IMR-90 (cell line): ENCODE data around the gene WNT7B. TPM values are rescaled to one million over a fixed set of nuclear protein-coding genes. Genes with fewer than 3 reads are reported as not detected.

ENCODE experiments used
- ATAC-seq: fragments of 200-7000 bp; cut with Tn5 transposase; 2 replicates; pipeline ENCODE4 v1.9.1; 2020; ENCODE audit warnings: low read depth, mild to moderate bottlenecking, moderate library complexity
- BruUV-seq: library from RNA; stranded (reverse); fragments of 400-500 nt; replicated peaks from 2 replicates; lab custom pipeline; 2021; lab: Mats Ljungman, UMichigan
- CTCF ChIA-PET: fragments of 300-600 bp; formaldehyde crosslinking; extraction: SDS; loops from one replicate; lab custom pipeline; 2021; ENCODE audit warnings: antibody characterized with exemption; lab: Yijun Ruan, JAX
- POLR2A ChIA-PET: fragments of 300-600 bp; sonication (Branson Sonifier 250); formaldehyde crosslinking; loops from one replicate; lab custom pipeline; 2022; ENCODE audit warnings: antibody characterized with exemption; ENCODE audit not compliant: unreplicated experiment; lab: Charles Lee
- DNase-seq: peaks from one replicate; pipeline ENCODE4 v3.0.0; 2013
- H2AFZ ChIP-seq: replicated peaks from 2 replicates; pipeline ENCODE3; 2013; ENCODE audit warnings: low read length, mild to moderate bottlenecking; ENCODE audit not compliant: poor library complexity
- H2AK5ac ChIP-seq: 2 replicates; pipeline ENCODE4 v1.6.1; 2013; ENCODE audit warnings: low read depth, low read length, inconsistent platforms
- H2AK9ac ChIP-seq: replicated peaks from 2 replicates; pipeline ENCODE3; 2013; ENCODE audit warnings: mild to moderate bottlenecking, low read depth, low read length, moderate library complexity; ENCODE audit not compliant: poor library complexity
- H2BK120ac ChIP-seq: 2 replicates; pipeline ENCODE4 v1.6.1; 2013; ENCODE audit warnings: low read depth, low read length, inconsistent platforms
- H2BK15ac ChIP-seq: 3 replicates; pipeline ENCODE4 v1.6.1; 2013; ENCODE audit warnings: low read depth, low read length, inconsistent platforms
- H2BK20ac ChIP-seq: 2 replicates; pipeline ENCODE4 v1.6.1; 2013; ENCODE audit warnings: low read depth, mild to moderate bottlenecking, inconsistent platforms, low read length, moderate library complexity
- H2BK5ac ChIP-seq: 2 replicates; pipeline ENCODE4 v1.6.1; 2013; ENCODE audit warnings: mild to moderate bottlenecking, low read depth, low read length, inconsistent platforms; ENCODE audit not compliant: poor library complexity, severe bottlenecking
- H3K14ac ChIP-seq: replicated peaks from 2 replicates; pipeline ENCODE4 v1.6.1; 2013; ENCODE audit warnings: low read depth, low read length, inconsistent platforms
- H3K18ac ChIP-seq: 2 replicates; pipeline ENCODE4 v1.6.1; 2013; ENCODE audit warnings: low read depth, low read length, control low read depth
- H3K23ac ChIP-seq: 2 replicates; pipeline ENCODE4 v1.6.1; 2013; ENCODE audit warnings: low read depth, low read length, inconsistent platforms
- H3K27ac ChIP-seq: 2 replicates; pipeline ENCODE4 v1.5.1; 2013; ENCODE audit warnings: mild to moderate bottlenecking, control low read depth, low read length; ENCODE audit not compliant: insufficient read depth
- H3K27me3 ChIP-seq: 2 replicates; pipeline ENCODE4 v1.6.1; 2013; ENCODE audit warnings: low read length; ENCODE audit not compliant: control insufficient read depth, insufficient read depth
- H3K36me3 ChIP-seq: 2 replicates; pipeline ENCODE4 v1.6.1; 2013; ENCODE audit warnings: low read length, mixed read lengths; ENCODE audit not compliant: control insufficient read depth, insufficient read depth
- H3K4ac ChIP-seq: 2 replicates; pipeline ENCODE4 v1.6.1; 2013; ENCODE audit warnings: low read depth, low read length, inconsistent platforms
- H3K4me1 ChIP-seq: 2 replicates; pipeline ENCODE4 v1.6.1; 2013; ENCODE audit warnings: low read length, mixed read lengths; ENCODE audit not compliant: control insufficient read depth, insufficient read depth
- H3K4me2 ChIP-seq: 2 replicates; pipeline ENCODE4 v1.6.1; 2013; ENCODE audit warnings: low read depth, mild to moderate bottlenecking, control low read depth, low read length, moderate library complexity
- H3K4me3 ChIP-seq: 2 replicates; pipeline ENCODE4 v1.5.1; 2013; ENCODE audit warnings: low read depth, mild to moderate bottlenecking, control low read depth, low read length, moderate library complexity; ENCODE audit not compliant: insufficient read depth
- H3K56ac ChIP-seq: 2 replicates; pipeline ENCODE4 v1.6.1; 2013; ENCODE audit warnings: low read length, inconsistent platforms; ENCODE audit not compliant: insufficient read depth; ENCODE audit errors: extremely low read depth
- H3K79me1 ChIP-seq, 2 experiments: 2 replicates each; pipeline ENCODE4 v1.6.1; 2013; ENCODE audit warnings: low read length in 2 of 2, inconsistent platforms in 1 of 2, low read depth in 1 of 2
- H3K9ac ChIP-seq: 2 replicates; pipeline ENCODE4 v1.6.1; 2013; ENCODE audit warnings: low read depth, low read length, control low read depth
- H3K9me1 ChIP-seq: 2 replicates; pipeline ENCODE4 v1.6.1; 2013; ENCODE audit warnings: low read length, inconsistent platforms; ENCODE audit not compliant: insufficient read depth
- H3K9me3 ChIP-seq: 2 replicates; pipeline ENCODE4 v1.6.1; 2013; ENCODE audit warnings: low read length; ENCODE audit not compliant: control insufficient read depth, insufficient read depth
- H4K20me1 ChIP-seq: 2 replicates; pipeline ENCODE4 v1.6.1; 2013; ENCODE audit warnings: low read length, inconsistent platforms; ENCODE audit not compliant: insufficient read depth
- H4K5ac ChIP-seq: 2 replicates; pipeline ENCODE4 v1.6.1; 2013; ENCODE audit warnings: mild to moderate bottlenecking, low read depth, low read length, control low read depth
- H4K8ac ChIP-seq, 2 experiments: 2 replicates each; pipeline ENCODE4 v1.6.1; 2013; ENCODE audit warnings: low read depth in 2 of 2, low read length in 2 of 2, control low read depth in 1 of 2, inconsistent platforms in 1 of 2
- H4K91ac ChIP-seq: 2 replicates; pipeline ENCODE4 v1.6.1; 2013; ENCODE audit warnings: low read depth, low read length, inconsistent platforms; ENCODE audit not compliant: insufficient read depth
- POLR2A ChIP-seq: IDR thresholded peaks from 2 replicates; pipeline ENCODE4 v1.6.1; 2012; ENCODE audit warnings: mild to moderate bottlenecking, low read depth, low read length
- RFX5 ChIP-seq: IDR thresholded peaks from 2 replicates; pipeline ENCODE4 v1.8.0; 2012; ENCODE audit warnings: low read depth, mild to moderate bottlenecking, low read length, moderate library complexity
- WGBS, 2 experiments: methylation state at CpG; one replicate each; pipeline versions ENCODE4 v1.1.5 to v1.1.7; 2013; ENCODE audit warnings: missing lambda C conversion rate in 2 of 2; ENCODE audit not compliant: insufficient read length in 1 of 2; ENCODE audit errors: extremely low coverage in 2 of 2; 5-methylcytosine and 5-hydroxymethylcytosine counted together
- dilution Hi-C: fragments of 300-500 bp; cut with HindIII; formaldehyde crosslinking; loops from one replicate; pipeline ENCODE4 v1.14.3; 2018; ENCODE audit warnings: low sequenced_read_pairs; ENCODE audit not compliant: unreplicated experiment
- in situ Hi-C: fragments of 300-500 bp; cut with MboI; formaldehyde crosslinking; loops from 3 replicates; pipeline ENCODE4 v1.14.3; 2019; ENCODE audit warnings: low sequenced_read_pairs, inconsistent platforms, mixed read lengths
- intact Hi-C: fragments of 100-400 bp; cut with micrococcal nuclease; formaldehyde crosslinking; loops from 2 replicates; pipeline ENCODE4 v1.10.0; 2022
- polyA plus RNA-seq, 3 experiments: library from polyadenylated mRNA; depleted of rRNA; stranded (reverse); fragments of >200 nt; gene quantifications; 2 replicates each; pipeline ENCODE4 v1.2.3, GENCODE V29; 2012; ENCODE audit warnings: low replicate concordance in 1 of 3
- total RNA-seq: library from RNA; depleted of rRNA; stranded (reverse); fragments of >200 nt; gene quantifications from 2 replicates; pipeline ENCODE4 v1.2.3, GENCODE V29; 2012

WNT7B gene
- total and polyA plus RNA-seq, 2 of the 4 experiments (the other 2 are of a cell fraction): under 0.01 to 0.15 TPM

DNA sequence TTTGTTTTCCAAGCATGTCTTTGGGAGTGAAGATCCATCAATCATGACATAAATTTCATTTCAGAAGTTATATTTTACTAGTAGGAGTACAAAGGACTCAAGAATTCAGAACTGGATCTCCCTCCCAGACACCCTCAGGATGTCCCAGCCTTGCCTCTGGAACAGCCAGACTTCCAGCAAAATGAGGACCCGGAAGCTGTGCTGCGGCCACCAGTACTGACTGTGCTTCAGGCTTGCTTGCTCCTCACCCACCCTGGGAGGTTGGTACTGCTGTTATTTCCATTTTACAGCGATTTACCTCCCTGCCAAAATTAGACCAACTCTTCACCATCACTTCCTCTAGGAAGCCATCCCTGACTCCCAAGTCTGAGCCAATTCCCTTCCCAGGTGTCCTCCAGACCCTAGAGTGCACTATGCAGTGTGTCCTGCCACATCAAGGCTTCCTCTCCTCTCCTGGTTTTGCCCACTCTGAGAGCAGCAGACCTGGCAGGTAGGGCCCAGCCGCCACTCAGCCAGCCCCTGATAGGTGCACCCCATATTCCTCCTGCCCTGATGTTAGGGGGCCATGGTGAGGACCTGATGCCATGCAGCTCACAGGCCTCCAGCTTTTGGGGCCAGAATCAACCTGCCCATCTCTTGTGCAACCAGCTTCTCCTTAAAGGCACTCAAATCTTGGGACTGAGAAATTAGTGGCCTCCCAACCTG, 47.3 kb upstream of the WNT7B start:
- in situ Hi-C loops (no loop called here), intact Hi-C loops (no loop called here)
- TF ChIP-seq POLR2A: no peak
- TF ChIP-seq RFX5: no peak

More for the DNA sequence above, 47.3 kb upstream of the WNT7B start:
- Histone ChIP-seq H3K9ac (no peak overlapping the region), H2BK120ac (no peak overlapping the region), H3K27me3 (peaks cover 30% of the 10 kb centered on the region), H2BK5ac (no peak overlapping the region), H2BK20ac (no peak overlapping the region), H2AK9ac (no peak overlapping the region), H4K91ac (no peak overlapping the region), H3K27ac (no peak overlapping the region), H3K9me3 (no peaks in the 10 kb centered on the region), H3K14ac (no peak overlapping the region), H3K36me3 (no peaks in the 10 kb centered on the region), H4K8ac (no peak overlapping the region), H3K23ac (no peak overlapping the region; the same call in 1 of the 2 replicates), H3K4me1 (peaks cover 4% of the 10 kb centered on the region), H3K4ac (no peak overlapping the region), H2AK5ac (peak overlapping the region; percentile 12; the same call in 1 of the 2 replicates), H3K4me3 (no peak overlapping the region), H3K9me1 (no peaks in the 10 kb centered on the region), H4K20me1 (no peaks in the 10 kb centered on the region), H3K18ac (no peak overlapping the region), H4K5ac (no peak overlapping the region), H2AFZ (no peak overlapping the region), H2BK15ac (no peak overlapping the region), H3K4me2 (no peak overlapping the region), H3K79me1 (no peaks in the 10 kb centered on the region), H3K56ac (no peak overlapping the region)
- DNase-seq (no peak), ATAC-seq (no peak)
- BruUV-seq: no TSS peak
- CTCF ChIA-PET: no interaction called here
- dilution Hi-C loops: no loop called here
- WGBS, 2 experiments: no CpG with 5 or more reads among the region's 4 CpGs
- POLR2A ChIA-PET: no interaction called here
